Ecto neural progenitor cell (in vitro differentiated cells): ENCODE measurements around the gene SORT1.
"Not testable (repeated sequence)": the region's sequence is repeated elsewhere in the genome, so short reads cannot be mapped to it uniquely, and the experiment has no call there.

Experiments used
- DNase-seq: peaks from one replicate; pipeline ENCODE4 v3.0.0-alpha.2; 2018; ENCODE audit warnings: low spot score

SORT1 gene

GRCh38 chr1:109341944-109342930 lies 55.5 kb downstream of the SORT1 start:
- DNase-seq, result no peak

GRCh38 chr1:109338608-109339007 lies 59.1 kb downstream of the SORT1 start:
- no peak for DNase-seq

- no peak for DNase-seq
These were observed 59.6 kb downstream of the SORT1 start for GRCh38 chr1:109338091-109338490.

GRCh38 chr1:109335091-109335490 lies 62.6 kb downstream of the SORT1 start:
- DNase-seq, result no peak

GRCh38 chr1:109331113-109331512 lies 66.6 kb downstream of the SORT1 start:
- no peak for DNase-seq

- DNase-seq, result no peak
These were observed 70.4 kb downstream of the SORT1 start for GRCh38 chr1:109327285-109327684.

GRCh38 chr1:109322974-109323373 lies 74.7 kb downstream of the SORT1 start:
- DNase-seq, result no peak

- no peak for DNase-seq
These were observed 78.6 kb downstream of the SORT1 start for GRCh38 chr1:109319114-109319513.

- DNase-seq, result no peak
These were observed 81.2 kb downstream of the SORT1 start for GRCh38 chr1:109316506-109316905.

- no peak for DNase-seq
These were observed 82.4 kb downstream of the SORT1 start for GRCh38 chr1:109315288-109315687.

GRCh38 chr1:109314795-109315194 lies 82.9 kb downstream of the SORT1 start:
- no peak for DNase-seq

GRCh38 chr1:109312978-109313775 lies 84.5 kb downstream of the SORT1 start:
- DNase-seq, result no peak

- DNase-seq, result no peak
These were observed 85.5 kb downstream of the SORT1 start for GRCh38 chr1:109312246-109312645.

- DNase-seq, result no peak
These were observed 88.4 kb downstream of the SORT1 start for GRCh38 chr1:109309347-109309746.

- DNase-seq, result peak; percentile 53
These were observed 90.3 kb downstream of the SORT1 start for GRCh38 chr1:109307274-109308021.

- DNase-seq, result no peak
These were observed 90.9 kb downstream of the SORT1 start, which contains the start of gene MYBPHL for GRCh38 chr1:109306832-109307273. Gene MYBPHL (minus strand): TSS chr1:109307011. CDS start chr1:109306991, 20 bp downstream.

- not testable (repeated sequence) for DNase-seq
These were observed 91.7 kb downstream of the SORT1 start for GRCh38 chr1:109305991-109306390.

GRCh38 chr1:109304226-109304920 lies 93.3 kb downstream of the SORT1 start:
- DNase-seq, result no peak

- no peak for DNase-seq
These were observed 95.8 kb downstream of the SORT1 start for GRCh38 chr1:109301874-109302273.

- DNase-seq, result no peak
These were observed 97.0 kb downstream of the SORT1 start for GRCh38 chr1:109300650-109301151.
